Esophagus (tissue), 2 donors: ENCODE results near the gene PSMG1. TPM values are rescaled to one million over a fixed set of nuclear protein-coding genes. Genes with fewer than 3 reads are reported as not detected.
"Not testable (repeated sequence)": the region's sequence is repeated elsewhere in the genome, so short reads cannot be mapped to it uniquely, and the experiment has no call there.

Experiments used
- H3K27ac ChIP-seq, 2 donors: one replicate each; pipeline ENCODE4 v1.5.1; 2013; ENCODE audit warnings: low read depth in 2 of 2, mild to moderate bottlenecking in 2 of 2, inconsistent platforms in 1 of 2, low read length in 1 of 2, moderate library complexity in 1 of 2
- H3K27me3 ChIP-seq, 2 donors: one replicate each; pipeline ENCODE4 v1.6.1; 2013; ENCODE audit warnings: low read length in 2 of 2, control low read depth in 1 of 2, mild to moderate bottlenecking in 1 of 2; ENCODE audit not compliant: insufficient read depth in 2 of 2, control insufficient read depth in 1 of 2
- H3K36me3 ChIP-seq, 2 donors: one replicate each; pipeline ENCODE4 v1.6.1; 2013; ENCODE audit warnings: low read length in 1 of 2; ENCODE audit not compliant: control insufficient read depth in 2 of 2, insufficient read depth in 2 of 2
- H3K4me1 ChIP-seq, 2 donors: one replicate each; pipeline ENCODE4 v1.6.1; 2013; ENCODE audit warnings: low read length in 1 of 2; ENCODE audit not compliant: control insufficient read depth in 2 of 2, insufficient read depth in 2 of 2
- H3K4me3 ChIP-seq, 2 donors: one replicate each; pipeline ENCODE4 v1.5.1; 2013; ENCODE audit warnings: low read length in 2 of 2, mild to moderate bottlenecking in 2 of 2, low read depth in 1 of 2, moderate library complexity in 1 of 2
- H3K9me3 ChIP-seq, 2 donors: one replicate each; pipeline ENCODE4 v1.6.1; 2013; ENCODE audit warnings: mild to moderate bottlenecking in 2 of 2, low read depth in 1 of 2, low read length in 1 of 2, moderate library complexity in 1 of 2; ENCODE audit not compliant: control insufficient read depth in 2 of 2, insufficient read depth in 1 of 2
- WGBS, 2 donors: extraction: QIAGEN DNeasy Blood & Tissue Kit; methylation state at CpG; one replicate each; pipeline ENCODE4 v1.1.7; 2013; 5-methylcytosine and 5-hydroxymethylcytosine counted together
- polyA plus RNA-seq, 2 donors: library from polyadenylated mRNA; stranded (reverse); fragments of 200-250 nt; gene quantifications; one replicate each; pipeline ENCODE4 v1.2.3, GENCODE V29; 2013
- donor health status: healthy with polysubstance abuse.
- donor health status: Bipolar disorder and iron deficiency.

The PSMG1 gene, protein sequence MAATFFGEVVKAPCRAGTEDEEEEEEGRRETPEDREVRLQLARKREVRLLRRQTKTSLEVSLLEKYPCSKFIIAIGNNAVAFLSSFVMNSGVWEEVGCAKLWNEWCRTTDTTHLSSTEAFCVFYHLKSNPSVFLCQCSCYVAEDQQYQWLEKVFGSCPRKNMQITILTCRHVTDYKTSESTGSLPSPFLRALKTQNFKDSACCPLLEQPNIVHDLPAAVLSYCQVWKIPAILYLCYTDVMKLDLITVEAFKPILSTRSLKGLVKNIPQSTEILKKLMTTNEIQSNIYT
- polyA plus RNA-seq: 10 to 100 TPM; 48.2 to 54.1 TPM

DNA sequence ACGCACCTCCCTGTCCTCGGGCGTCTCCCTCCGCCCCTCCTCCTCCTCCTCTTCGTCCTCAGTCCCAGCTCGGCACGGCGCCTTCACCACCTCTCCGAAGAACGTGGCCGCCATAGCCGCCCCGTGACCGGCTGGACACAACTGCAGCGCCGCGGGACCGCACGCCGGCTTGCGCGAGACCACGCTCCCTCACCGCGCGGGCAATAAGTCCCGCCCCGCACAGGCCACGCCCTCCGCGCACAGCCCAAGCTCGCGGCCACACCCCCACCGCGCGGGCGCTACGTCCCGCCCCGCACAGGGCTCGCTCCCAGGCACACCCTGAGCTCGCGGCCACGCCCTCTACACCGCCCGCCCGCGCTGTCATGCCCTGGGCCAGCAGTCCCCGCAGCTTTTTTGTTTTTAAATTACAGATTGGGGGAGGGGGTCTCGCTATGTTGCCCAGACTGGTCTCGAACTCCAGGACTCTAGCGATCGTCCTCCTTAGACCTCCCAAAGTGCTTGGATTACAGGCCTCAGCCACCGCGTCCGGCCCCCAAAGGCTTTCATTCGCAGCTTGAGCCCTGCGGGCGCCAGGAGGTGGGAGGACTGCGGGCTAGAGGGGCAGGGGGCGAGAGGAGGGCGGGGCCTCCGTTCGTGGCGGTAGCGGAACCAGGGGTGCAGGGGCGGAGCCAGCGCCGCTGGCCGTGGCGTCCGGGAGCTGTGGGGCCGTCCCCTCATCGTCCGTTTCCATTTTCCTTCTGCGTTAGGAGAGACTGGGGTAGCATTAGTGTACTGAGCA is at the start of gene PSMG1:
PSMG1 (minus strand) TSS at position 180 of the 778 bp plus-strand sequence; CDS start at position 114, 66 bp downstream.
- Histone ChIP-seq H3K9me3 (no peaks in the 10 kb centered on the region), H3K27me3 (no peaks in the 10 kb centered on the region), H3K4me3 (peak within 1 kb of the TSS; percentile 70 to 74), H3K36me3 (peaks cover 0 to 4% of the 10 kb centered on the region in 2 donors), H3K27ac (peak within 1 kb of the TSS; percentile 83 to 99), H3K4me1 (no peaks in the 10 kb centered on the region)
- 1% methylated on average over 67 to 75 of the region's 76 CpGs for WGBS, 2 donors

GRCh38 chr21:39232861-39233291 is 49.6 kb upstream of the PSMG1 start:
- peaks cover 10 to 13% of the 10 kb centered on the region in 2 donors for H3K36me3 ChIP-seq
- no peak overlapping the region for H3K4me3 ChIP-seq
- WGBS, 2 donors: 85 to 94% methylated on average over 3 of the region's 3 CpGs
- H3K4me1 ChIP-seq: no peaks in the 10 kb centered on the region
- H3K27me3 ChIP-seq: no peaks in the 10 kb centered on the region
- H3K27ac ChIP-seq: no peak overlapping the region
- H3K9me3 ChIP-seq: no peaks in the 10 kb centered on the region

- Histone ChIP-seq H3K27ac (no peak overlapping the region), H3K27me3 (no peaks in the 10 kb centered on the region), H3K36me3 (peaks cover 0 to 9% of the 10 kb centered on the region in 2 donors), H3K4me1 (no peaks in the 10 kb centered on the region), H3K9me3 (no peaks in the 10 kb centered on the region), H3K4me3 (no peak overlapping the region)
- WGBS, 2 donors: 98% methylated on average over 3 of the region's 3 CpGs
Observed at GRCh38 chr21:39224930-39225329, 41.7 kb upstream of the PSMG1 start.

DNA sequence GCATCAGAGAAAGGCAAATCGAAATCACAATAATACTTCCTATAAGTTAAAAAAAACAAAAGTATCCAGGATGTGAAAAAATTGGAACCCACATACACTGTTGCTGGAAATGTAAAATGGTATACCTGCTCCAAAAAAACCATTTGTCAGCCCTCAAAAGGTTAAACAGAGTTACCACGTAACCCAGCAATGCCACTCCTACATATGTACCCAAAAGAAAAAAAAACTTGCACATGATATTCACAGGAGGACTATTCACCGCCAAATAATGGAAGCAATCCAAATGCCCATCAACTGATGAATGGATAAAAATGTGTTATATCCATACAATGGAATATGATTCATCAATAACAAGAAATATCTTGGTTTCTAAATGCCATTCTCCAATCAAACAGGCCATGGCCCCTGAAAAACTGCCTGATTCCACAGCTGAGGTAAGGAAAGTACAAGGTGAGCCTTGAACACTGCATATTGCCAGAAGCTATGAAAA is 38.8 kb upstream of the PSMG1 start:
- Histone ChIP-seq H3K36me3 (peaks cover 0 to 7% of the 10 kb centered on the region in 2 donors), H3K27ac (no peak overlapping the region), H3K27me3 (no peaks in the 10 kb centered on the region), H3K4me1 (no peaks in the 10 kb centered on the region), H3K4me3 (no peak overlapping the region), H3K9me3 (no peaks in the 10 kb centered on the region)
- 60 to 71% methylated on average over 3 of the region's 3 CpGs for WGBS, 2 donors

DNA sequence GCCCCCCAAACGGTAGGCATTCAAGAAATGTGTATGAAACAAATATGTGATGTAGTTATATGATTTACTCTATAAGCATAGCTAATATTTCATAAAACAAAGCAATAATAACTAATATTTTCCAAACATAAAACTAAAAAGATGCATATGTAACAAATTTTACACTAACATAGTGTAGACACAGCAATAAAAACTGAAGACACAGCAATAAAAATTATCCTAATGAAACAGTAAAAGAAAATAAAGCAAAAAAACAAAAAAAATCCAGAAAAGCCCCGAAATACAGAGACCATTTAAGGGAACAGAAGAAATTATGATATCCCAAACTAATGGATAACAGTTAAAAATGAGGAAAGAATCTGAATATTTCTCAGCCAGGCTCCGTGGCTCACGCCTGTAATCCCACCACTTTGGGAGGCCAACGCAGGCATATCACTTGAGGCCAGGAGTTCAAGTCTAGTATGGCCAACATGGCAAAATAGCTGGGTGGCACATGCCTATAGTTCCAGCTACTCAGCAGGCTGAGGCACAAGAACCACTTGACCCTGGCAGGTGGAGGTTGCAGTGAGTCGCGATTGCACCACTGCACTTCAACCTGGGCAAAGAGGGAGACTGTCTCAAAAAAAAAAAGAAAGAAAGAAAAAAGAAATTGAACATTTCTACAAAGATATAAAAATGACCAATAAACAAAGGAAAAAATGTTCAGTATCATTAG is 38.2 kb upstream of the PSMG1 start:
- H3K4me3 ChIP-seq: no peak overlapping the region
- H3K4me1 ChIP-seq: no peaks in the 10 kb centered on the region
- H3K27me3 ChIP-seq: no peaks in the 10 kb centered on the region
- 95 to 98% methylated on average over 7 of the region's 7 CpGs for WGBS, 2 donors
- H3K9me3 ChIP-seq: no peaks in the 10 kb centered on the region
- peaks cover 0 to 4% of the 10 kb centered on the region in 2 donors for H3K36me3 ChIP-seq
- H3K27ac ChIP-seq: no peak overlapping the region

DNA sequence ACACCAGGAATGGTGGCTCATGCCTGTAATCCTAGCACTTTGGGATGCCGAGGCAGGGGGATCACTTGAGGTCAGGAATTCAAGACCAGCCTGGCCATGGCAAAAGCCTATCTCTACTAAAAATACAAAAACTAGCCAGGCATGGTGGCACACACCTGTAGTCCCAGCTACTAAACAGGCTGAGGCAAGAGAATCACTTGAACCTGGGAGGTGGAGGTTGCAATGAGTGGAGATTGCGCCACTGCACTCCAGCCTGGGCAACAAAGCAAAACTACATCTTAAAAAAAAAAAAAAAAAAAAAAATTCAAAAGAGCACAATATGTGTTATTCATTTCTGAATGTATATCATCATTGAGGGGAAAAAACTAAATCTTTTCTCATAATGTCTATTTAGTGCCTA is 37.6 kb upstream of the PSMG1 start:
- not testable (repeated sequence) for H3K27ac ChIP-seq, H3K4me3 ChIP-seq, H3K27me3 ChIP-seq, H3K36me3 ChIP-seq, H3K4me1 ChIP-seq, H3K9me3 ChIP-seq
- whole genome bisulfite sequencing, 2 donors: 92 to 100% methylated on average over 2 of the region's 2 CpGs

DNA sequence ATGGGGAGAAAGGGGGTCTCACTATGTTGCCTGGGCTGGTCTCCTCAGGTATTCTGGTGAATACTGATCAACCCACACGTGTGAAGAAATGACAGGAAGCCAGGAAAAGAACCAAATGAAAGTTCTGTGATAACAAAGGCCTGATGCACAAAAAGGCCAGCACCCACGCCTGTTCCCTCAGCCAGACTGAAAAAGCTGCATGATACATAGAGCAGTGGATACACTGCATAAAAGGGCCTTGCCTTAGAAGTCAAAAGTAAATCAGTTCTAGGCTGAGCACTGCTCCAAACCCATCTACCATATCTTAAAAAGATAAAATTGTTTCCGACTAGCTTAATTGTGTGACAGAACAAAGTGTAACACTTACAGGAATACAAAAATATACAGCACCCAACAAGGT is 36.9 kb upstream of the PSMG1 start:
- H3K4me1 ChIP-seq: no peaks in the 10 kb centered on the region
- no peak overlapping the region for H3K4me3 ChIP-seq
- WGBS, 2 donors: 78 to 88% methylated on average over 3 of the region's 3 CpGs
- no peaks in the 10 kb centered on the region for H3K27me3 ChIP-seq
- peaks cover 3 to 6% of the 10 kb centered on the region in 2 donors for H3K36me3 ChIP-seq
- H3K27ac ChIP-seq: no peak overlapping the region
- no peaks in the 10 kb centered on the region for H3K9me3 ChIP-seq

- 75 to 89% methylated on average over 4 of the region's 4 CpGs for WGBS, 2 donors
- H3K36me3 ChIP-seq: peaks cover 3 to 6% of the 10 kb centered on the region in 2 donors
- no peaks in the 10 kb centered on the region for H3K27me3 ChIP-seq
- H3K27ac ChIP-seq: no peak overlapping the region
- H3K4me3 ChIP-seq: no peak overlapping the region
- H3K9me3 ChIP-seq: no peaks in the 10 kb centered on the region
- H3K4me1 ChIP-seq: no peaks in the 10 kb centered on the region
Observed at GRCh38 chr21:39218082-39218409, 34.8 kb upstream of the PSMG1 start.

DNA sequence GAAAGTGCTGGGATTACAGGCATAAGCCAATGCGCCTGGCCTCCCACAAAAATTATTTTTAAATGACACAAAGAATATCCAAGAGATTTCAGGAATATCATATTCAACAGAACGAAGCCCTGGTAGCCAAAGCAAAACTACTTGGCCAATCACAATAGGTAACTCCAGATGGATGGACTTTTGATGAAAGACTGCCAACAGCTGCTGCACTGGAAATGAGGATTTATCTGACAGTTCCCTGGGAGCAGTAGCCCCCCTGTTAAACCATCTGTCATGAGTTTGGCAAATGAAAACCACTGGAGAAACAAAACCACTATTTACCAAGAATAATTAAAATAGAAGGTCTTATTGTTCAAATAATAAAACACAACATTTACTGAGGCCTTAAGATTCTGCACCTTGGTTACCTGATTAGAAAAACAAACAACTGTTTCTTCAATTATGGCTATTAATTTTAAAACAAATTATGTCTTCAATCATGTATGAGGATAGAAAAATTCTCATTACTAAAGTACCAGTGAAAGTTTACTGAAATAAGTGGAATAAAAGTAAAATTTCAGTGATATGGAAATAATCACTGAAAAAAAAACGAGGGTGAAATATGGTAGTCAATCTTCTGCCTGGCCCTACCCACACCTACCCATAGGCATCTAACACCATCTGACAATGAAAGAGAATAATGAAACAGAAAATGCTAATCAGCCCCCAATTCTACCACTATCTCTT is 34.3 kb upstream of the PSMG1 start:
- no peaks in the 10 kb centered on the region for H3K4me1 ChIP-seq
- H3K9me3 ChIP-seq: no peaks in the 10 kb centered on the region
- H3K27me3 ChIP-seq: no peaks in the 10 kb centered on the region
- WGBS, 2 donors: 84 to 91% methylated on average over 3 of the region's 3 CpGs
- no peak overlapping the region for H3K27ac ChIP-seq
- peaks cover 3 to 6% of the 10 kb centered on the region in 2 donors for H3K36me3 ChIP-seq
- no peak overlapping the region for H3K4me3 ChIP-seq
